Measurements from ENCODE around the gene DRICH1.
A peak's percentile ranks its signal among the peaks of the same experiment; 100 is the strongest.
"Not testable (repeated sequence)": the region's sequence is repeated elsewhere in the genome, so short reads cannot be mapped to it uniquely, and the experiment has no call there.

DRICH1 gene

DNA sequence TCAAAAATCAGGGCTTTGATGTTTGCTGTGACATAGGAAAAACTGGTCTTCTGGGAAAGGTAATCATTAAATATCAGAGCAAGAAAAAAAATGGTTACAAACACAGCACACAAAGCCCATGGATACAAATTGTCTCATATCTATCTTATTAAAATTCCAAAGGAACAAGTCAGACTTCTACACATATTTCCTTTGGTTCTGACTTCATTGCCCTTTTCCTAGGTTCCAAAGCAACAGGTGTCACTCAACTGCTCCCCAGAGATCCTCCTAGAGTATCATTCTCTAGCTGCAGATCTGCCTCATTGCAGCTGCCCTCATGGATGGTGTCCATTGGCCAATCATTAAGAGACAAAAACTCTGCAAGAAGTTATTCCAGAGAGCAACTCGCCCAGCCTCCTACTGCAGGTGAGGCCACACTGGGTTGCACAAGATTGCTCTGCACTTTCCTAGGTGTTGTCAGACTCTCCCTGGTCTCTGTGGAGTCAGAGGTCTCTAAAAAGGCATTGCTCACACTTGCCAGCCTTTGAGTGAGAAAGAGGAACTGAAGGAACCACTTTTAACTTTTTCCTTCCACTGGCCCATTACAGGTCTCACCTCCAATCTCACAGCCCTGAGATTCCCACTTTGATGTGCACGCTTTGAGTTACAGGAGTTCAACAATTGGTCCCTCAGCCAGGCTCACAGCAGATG lies 5.7 kb downstream of the DRICH1 start:
- Histone ChIP-seq H3K4me3 (IDR thresholded peaks at IDR 0.05; ENCODE audit: insufficient read depth, low read depth, low read length) (no peak overlapping the region), H3K27me3 (ENCODE audit: insufficient read depth, low read depth) (no peaks in the 10 kb centered on the region), H3K27ac (no peak overlapping the region), H3K36me3 (ENCODE audit: insufficient read depth) (no peaks in the 10 kb centered on the region), H2AFZ (ENCODE audit: low read depth) (no peak overlapping the region), H3K9ac (no peak overlapping the region), H3K79me2 (ENCODE audit: insufficient read depth, low read depth) (no peaks in the 10 kb centered on the region), H3K4me1 (ENCODE audit: low read depth, poor library complexity, severe bottlenecking) (peaks cover 27% of the 10 kb centered on the region), H3K4me2 (no peak overlapping the region), H4K20me1 (ENCODE audit: insufficient read depth) (no peaks in the 10 kb centered on the region)
- no peak for TF ChIP-seq CTCF (conservative IDR thresholded peaks at IDR 0.05; ENCODE audit: low read depth, low read length)

DNA sequence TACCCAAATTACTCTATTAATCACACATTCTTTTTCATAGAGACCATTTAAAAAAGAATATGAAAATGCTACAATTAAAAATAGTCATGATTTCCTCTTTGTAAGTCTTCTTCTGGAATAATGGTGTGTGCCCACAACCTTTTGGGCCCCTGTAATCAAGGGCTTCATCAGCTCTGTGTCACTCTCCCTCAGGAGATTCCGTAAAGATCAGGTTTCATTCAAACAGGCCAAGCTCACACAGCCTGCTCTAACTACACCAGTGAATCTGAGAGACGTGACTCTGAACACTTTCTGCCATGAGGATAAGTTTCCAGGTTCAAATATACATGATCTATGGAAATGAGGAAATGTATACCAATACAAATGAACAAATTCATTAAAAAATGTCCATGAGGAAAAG lies 9.5 kb downstream of the DRICH1 start:
- Histone ChIP-seq H4K20me1 (ENCODE audit: insufficient read depth) (no peaks in the 10 kb centered on the region), H3K4me3 (IDR thresholded peaks at IDR 0.05; ENCODE audit: insufficient read depth, low read depth, low read length) (no peak overlapping the region), H3K4me1 (ENCODE audit: low read depth, poor library complexity, severe bottlenecking) (peaks cover 50% of the 10 kb centered on the region), H3K79me2 (ENCODE audit: insufficient read depth, low read depth) (no peaks in the 10 kb centered on the region), H3K27me3 (ENCODE audit: insufficient read depth, low read depth) (no peaks in the 10 kb centered on the region), H2AFZ (ENCODE audit: low read depth) (no peak overlapping the region), H3K36me3 (ENCODE audit: insufficient read depth) (no peaks in the 10 kb centered on the region), H3K27ac (no peak overlapping the region), H3K4me2 (no peak overlapping the region), H3K9ac (no peak overlapping the region)
- no peak for TF ChIP-seq CTCF (conservative IDR thresholded peaks at IDR 0.05; ENCODE audit: low read depth, low read length)

DNA sequence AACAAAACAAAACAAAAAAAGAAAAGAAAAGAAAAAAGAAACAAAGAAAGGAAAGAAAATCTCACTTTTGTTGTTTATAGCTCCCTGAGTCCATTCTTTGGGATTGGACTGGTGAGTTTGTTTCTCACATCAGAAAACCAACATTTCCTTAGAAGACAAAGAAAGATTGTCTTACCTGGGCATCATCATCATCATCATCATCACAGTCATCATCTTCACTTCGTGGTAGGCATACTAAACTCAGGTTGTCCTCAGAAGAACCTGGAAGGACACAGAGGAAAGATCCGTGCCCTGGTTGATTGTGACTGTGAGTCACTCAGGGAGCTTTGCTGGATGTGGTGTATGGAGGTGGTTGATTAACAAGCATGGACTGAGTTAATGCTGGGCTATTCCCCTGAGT lies 10.2 kb downstream of the DRICH1 start:
- H3K27ac ChIP-seq; H3K9ac ChIP-seq; H4K20me1 ChIP-seq (ENCODE audit: insufficient read depth); H3K36me3 ChIP-seq (ENCODE audit: insufficient read depth); H3K27me3 ChIP-seq (ENCODE audit: insufficient read depth, low read depth); H3K79me2 ChIP-seq (ENCODE audit: insufficient read depth, low read depth); H3K4me3 ChIP-seq (IDR thresholded peaks at IDR 0.05; ENCODE audit: insufficient read depth, low read depth, low read length); H2AFZ ChIP-seq (ENCODE audit: low read depth): not testable (repeated sequence)
- peaks cover 50% of the 10 kb centered on the region for H3K4me1 ChIP-seq (ENCODE audit: low read depth, poor library complexity, severe bottlenecking)
- peak overlapping the region; percentile 55; the same call in 1 of the 2 replicates for H3K4me2 ChIP-seq

DNA sequence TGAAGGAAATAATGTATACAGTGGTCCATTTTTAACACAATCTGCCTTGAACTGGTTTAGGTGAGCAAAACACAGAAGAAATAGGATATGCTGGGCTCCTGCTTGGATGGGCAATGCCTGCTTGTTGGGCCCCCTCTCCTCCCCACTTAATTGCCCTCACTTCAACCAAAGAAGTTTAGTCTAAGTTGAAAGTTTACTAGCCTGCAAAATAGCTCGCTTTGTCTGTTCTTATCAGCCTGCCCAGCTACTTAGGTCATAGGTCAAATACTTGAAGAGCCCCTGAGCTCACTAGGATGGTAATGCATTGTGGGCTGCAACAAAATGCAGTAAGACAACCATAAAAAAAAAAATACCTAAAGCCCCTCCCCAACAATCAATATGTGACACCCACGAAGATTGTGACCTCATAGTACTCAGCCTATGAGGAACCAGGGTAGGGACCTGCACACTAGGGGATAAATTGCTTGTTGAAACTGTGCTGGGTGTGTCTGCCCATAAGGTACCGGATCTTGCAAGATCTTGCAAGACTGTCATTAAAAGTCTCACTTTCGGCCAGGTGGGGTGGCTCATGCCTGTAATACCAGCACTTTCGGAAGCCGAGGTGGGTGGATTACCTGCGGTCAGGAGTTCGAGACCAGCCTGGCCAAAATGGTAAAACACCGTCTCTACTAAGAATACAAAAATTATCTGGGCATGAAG lies 10.9 kb downstream of the DRICH1 start:
- Histone ChIP-seq H3K27ac (no peak overlapping the region), H4K20me1 (ENCODE audit: insufficient read depth) (no peaks in the 10 kb centered on the region), H3K79me2 (ENCODE audit: insufficient read depth, low read depth) (no peaks in the 10 kb centered on the region), H3K4me3 (IDR thresholded peaks at IDR 0.05; ENCODE audit: insufficient read depth, low read depth, low read length) (no peak overlapping the region), H3K27me3 (ENCODE audit: insufficient read depth, low read depth) (no peaks in the 10 kb centered on the region), H3K36me3 (ENCODE audit: insufficient read depth) (no peaks in the 10 kb centered on the region), H2AFZ (ENCODE audit: low read depth) (no peak overlapping the region), H3K4me2 (peak overlapping the region; percentile 55; the same call in 1 of the 2 replicates), H3K9ac (no peak overlapping the region), H3K4me1 (ENCODE audit: low read depth, poor library complexity, severe bottlenecking) (peaks cover 50% of the 10 kb centered on the region)
- no peak for TF ChIP-seq CTCF (conservative IDR thresholded peaks at IDR 0.05; ENCODE audit: low read depth, low read length)
